GM06990 (cell line): ENCODE results near the gene DCDC1.

Experiments used
- DNase-seq: peaks from one replicate; pipeline ENCODE4 v3.0.0-alpha.2; 2011; ENCODE audit not compliant: insufficient read length; ENCODE audit errors: extremely low read depth
- H3K27me3 ChIP-seq: replicated peaks from 2 replicates; pipeline ENCODE4 v1.6.0; 2011; ENCODE audit warnings: low read length; ENCODE audit not compliant: control insufficient read depth, insufficient read depth
- H3K36me3 ChIP-seq: 2 replicates; pipeline ENCODE4 v1.5.1; 2011; ENCODE audit warnings: low read length; ENCODE audit not compliant: control insufficient read depth, insufficient read depth
- H3K4me3 ChIP-seq: replicated peaks from 2 replicates; pipeline ENCODE4 v1.5.1; 2011; ENCODE audit warnings: low read depth, mild to moderate bottlenecking, control low read depth, low read length
- TF ChIP-seq, protein P1 (sequence below): IDR thresholded peaks from 2 replicates; pipeline ENCODE4 v1.5.1; 2011; ENCODE audit warnings: low read length, control low read depth, mild to moderate bottlenecking, inconsistent platforms; ENCODE audit not compliant: insufficient read depth, poor library complexity, severe bottlenecking

DCDC1 gene

DNA sequence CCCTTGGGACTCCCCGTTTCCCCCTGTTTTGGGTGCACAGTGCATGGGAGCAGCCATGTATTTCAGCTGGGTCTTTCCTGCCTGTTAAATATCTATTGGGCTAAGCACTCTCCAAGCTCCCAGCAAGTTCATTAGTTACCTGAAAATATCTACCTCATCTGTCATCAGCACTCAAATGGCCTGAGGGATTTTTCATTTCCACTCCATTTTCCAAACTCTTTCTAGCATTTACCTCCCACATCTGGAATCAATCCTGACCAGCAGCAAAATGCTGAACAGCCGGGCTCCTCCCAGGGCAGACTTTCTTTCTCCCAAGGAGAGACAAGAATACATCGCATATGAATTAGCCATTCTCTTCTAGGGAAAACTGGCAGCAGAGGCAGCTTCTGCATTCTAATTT, 509.9 kb downstream of the DCDC1 start:
- H3K4me3 ChIP-seq: no peak overlapping the region
- H3K27me3 ChIP-seq: no peaks in the 10 kb centered on the region
- TF ChIP-seq, protein P1, sequence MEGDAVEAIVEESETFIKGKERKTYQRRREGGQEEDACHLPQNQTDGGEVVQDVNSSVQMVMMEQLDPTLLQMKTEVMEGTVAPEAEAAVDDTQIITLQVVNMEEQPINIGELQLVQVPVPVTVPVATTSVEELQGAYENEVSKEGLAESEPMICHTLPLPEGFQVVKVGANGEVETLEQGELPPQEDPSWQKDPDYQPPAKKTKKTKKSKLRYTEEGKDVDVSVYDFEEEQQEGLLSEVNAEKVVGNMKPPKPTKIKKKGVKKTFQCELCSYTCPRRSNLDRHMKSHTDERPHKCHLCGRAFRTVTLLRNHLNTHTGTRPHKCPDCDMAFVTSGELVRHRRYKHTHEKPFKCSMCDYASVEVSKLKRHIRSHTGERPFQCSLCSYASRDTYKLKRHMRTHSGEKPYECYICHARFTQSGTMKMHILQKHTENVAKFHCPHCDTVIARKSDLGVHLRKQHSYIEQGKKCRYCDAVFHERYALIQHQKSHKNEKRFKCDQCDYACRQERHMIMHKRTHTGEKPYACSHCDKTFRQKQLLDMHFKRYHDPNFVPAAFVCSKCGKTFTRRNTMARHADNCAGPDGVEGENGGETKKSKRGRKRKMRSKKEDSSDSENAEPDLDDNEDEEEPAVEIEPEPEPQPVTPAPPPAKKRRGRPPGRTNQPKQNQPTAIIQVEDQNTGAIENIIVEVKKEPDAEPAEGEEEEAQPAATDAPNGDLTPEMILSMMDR: no peak
- DNase-seq: no peak
- H3K36me3 ChIP-seq: no peaks in the 10 kb centered on the region

DNA sequence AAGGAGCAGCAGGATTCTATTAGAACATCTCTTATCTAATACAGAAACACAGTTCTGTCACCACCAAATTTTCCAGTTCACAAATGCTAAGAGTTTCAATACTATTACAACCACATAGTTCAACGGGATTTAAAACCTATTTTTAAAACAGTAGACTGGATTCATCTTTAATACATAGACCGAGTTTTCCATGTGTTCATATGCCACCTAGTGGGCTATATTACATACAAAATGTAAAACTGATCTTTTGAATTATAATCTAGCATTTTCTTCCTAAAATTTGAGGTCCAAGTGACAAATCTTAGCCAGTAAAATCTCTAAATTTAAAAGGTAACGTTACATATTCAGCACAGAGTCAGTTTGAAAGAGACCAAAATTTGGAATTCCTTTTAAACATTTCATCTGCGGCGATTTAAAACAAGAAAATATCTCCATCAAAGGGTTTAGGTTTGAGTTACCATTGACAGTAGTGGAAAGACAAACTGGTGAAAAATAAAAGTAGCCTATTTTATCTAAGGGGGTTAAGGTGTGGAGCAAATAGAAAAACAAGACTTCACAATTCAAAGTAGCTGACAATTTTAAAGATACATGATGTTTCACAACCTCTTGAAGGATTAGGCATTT, 514.0 kb downstream of the DCDC1 start:
- no peaks in the 10 kb centered on the region for H3K36me3 ChIP-seq
- TF ChIP-seq, protein P1: no peak
- H3K4me3 ChIP-seq: no peak overlapping the region
- no peak for DNase-seq
- H3K27me3 ChIP-seq: no peaks in the 10 kb centered on the region

DNA sequence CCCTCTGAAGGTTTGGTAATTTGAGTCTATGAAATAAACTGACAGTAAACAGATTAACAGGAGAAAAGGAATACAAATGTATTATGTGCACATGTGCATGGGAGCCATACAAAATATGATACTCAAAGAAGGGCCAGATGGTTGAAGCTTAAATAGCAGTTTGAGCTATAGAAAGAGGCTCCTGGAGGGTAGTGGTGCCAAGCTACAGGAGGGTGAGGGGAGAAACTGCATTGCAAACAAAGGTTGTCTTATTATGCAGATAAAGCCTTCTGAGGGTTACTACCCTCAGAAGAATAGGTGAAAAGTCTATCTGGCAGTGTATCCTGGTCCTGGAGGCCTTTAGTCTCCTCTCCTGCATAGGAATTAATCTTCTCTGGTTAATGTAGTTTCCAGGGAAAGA, 516.1 kb downstream of the DCDC1 start:
- Histone ChIP-seq H3K27me3 (no peaks in the 10 kb centered on the region), H3K4me3 (no peak overlapping the region), H3K36me3 (no peaks in the 10 kb centered on the region)
- TF ChIP-seq, protein P1: no peak
- no peak for DNase-seq

DNA sequence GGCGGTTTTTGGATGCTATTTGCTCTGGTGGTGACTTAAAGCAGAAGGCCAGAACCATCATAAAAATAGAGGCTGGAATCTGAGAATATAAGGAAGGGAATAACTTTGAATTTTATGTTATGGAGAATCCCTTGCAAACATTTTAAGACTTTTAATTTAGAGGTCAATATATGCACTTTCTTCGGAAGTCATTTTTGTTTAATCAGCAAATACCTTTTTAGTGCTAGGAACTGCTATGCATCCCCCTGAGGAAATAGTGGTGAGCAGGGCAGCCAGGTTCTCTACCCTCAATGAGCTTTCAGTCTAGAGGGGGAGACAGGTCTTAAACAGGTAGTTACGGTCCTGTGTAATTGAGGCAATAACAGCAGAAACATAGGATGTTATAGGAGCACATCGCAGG, 516.9 kb downstream of the DCDC1 start:
- TF ChIP-seq, protein P1: no peak
- H3K27me3 ChIP-seq: no peaks in the 10 kb centered on the region
- DNase-seq: no peak

DNA sequence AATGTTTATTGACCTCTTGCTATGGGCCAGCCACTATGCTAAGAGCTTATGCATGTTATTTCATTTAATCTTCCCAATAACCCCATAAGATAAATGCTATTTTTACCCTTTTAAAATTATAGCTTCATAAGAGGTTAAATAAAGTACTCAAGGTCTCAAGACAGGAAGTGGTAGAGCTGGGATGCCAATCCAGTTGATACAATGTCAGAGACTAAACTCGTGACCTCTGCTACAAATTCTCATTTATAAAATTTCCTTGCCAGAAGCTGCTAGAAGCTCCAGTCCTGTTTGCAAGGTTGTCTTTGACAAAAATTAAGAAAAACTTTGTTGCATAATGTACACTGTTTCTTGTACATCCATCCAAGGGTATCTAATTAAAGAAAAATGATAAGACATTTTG, 517.4 kb downstream of the DCDC1 start:
- no peak for DNase-seq

More for the DNA sequence above, 516.9 kb downstream of the DCDC1 start:
- no peak overlapping the region for H3K4me3 ChIP-seq
- no peaks in the 10 kb centered on the region for H3K36me3 ChIP-seq

More for the DNA sequence above, 517.4 kb downstream of the DCDC1 start:
- Histone ChIP-seq H3K4me3 (no peak overlapping the region), H3K36me3 (no peaks in the 10 kb centered on the region), H3K27me3 (no peaks in the 10 kb centered on the region)
- TF ChIP-seq, protein P1: no peak
